A549 treated with dexamethasone at 1 μM for 4 hours (cell line): ENCODE data around the gene BCL6B. TPM values are rescaled to one million over a fixed set of nuclear protein-coding genes. Genes with fewer than 3 reads are reported as not detected.

Experiments used
- total RNA-seq: library from RNA; stranded (reverse); fragments of 200-300 nt; extraction: Qiagen RNA extraction; gene quantifications from 5 replicates; pipeline ENCODE4 v1.2.3, GENCODE V29; 2022

BCL6B gene, protein sequence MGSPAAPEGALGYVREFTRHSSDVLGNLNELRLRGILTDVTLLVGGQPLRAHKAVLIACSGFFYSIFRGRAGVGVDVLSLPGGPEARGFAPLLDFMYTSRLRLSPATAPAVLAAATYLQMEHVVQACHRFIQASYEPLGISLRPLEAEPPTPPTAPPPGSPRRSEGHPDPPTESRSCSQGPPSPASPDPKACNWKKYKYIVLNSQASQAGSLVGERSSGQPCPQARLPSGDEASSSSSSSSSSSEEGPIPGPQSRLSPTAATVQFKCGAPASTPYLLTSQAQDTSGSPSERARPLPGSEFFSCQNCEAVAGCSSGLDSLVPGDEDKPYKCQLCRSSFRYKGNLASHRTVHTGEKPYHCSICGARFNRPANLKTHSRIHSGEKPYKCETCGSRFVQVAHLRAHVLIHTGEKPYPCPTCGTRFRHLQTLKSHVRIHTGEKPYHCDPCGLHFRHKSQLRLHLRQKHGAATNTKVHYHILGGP
- total RNA-seq = not detected in 5 replicates

DNA sequence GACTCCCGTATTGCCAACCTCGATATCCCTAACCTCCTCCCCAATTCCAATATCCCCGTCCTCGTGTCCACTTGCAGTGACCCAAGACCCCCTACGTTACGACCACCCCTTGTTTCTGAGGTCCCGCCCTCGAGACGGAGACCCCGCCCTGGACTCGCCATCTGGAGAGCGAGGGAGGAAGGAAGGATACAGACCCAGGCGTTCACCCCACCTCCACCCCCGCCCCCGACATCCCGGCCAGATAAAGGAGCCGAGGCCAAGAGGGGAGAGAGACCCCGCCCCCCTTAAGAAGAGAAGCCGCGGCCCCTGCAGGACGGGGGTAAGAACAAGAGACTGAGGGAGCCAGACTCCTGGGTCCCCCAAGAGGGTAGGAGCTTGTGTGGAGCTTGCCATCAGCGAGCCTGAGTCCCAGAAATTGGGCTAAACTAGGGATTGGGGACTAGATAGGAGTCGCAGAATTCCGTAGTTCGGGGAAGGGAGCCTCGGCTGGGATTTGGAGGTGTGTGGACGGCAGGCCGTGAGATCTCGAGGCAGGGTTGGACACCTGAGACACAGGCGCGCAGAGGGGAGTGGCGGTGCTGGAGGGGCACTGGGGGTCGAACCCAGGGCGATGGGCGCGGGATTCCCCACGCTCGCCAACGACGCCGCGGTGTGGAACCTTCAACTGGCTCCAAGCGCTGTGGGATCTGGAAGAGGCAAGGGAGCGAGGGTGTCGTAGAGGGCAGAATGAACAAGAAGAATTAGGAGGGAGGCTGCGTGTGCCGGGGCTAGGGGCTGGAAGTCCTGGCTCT lies at the start of gene BCL6B:
TSS of gene BCL6B (plus strand) at position 270 of the 791 bp plus-strand sequence. CDS start 622 bp downstream, outside the sequence.

DNA sequence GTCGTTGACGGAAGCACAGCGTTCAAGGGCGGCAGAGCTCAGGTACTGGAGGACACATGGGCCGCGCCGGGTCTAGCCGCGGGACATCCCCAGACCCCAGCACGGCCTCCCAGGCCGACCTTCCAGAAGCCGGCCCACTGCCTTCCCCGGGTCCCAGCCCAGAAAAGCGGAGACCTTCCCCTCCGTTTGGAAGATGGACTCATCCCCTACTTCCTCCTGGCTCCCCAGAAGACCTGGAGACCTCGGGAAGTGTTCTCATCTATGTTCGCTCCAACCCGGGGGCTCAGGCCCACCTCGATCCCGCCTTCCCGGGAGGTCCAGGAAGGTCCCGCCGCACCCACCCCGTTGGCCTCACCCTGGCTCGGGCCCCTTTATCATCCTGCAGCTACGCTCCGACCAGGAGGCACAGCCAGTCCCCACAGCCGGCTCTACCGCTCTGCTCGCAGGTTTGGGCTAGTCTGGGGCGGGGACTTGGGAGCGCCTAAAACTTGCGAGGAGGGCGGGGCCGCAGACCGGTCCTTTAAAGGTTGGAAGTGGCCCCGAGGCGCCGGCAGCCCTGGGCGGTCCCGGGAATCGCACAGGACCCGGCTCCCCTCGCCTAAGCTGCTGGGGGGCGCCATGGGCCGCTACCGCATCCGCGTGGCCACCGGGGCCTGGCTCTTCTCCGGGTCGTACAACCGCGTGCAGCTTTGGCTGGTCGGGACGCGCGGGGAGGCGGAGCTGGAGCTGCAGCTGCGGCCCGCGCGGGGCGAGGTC lies 27.2 kb upstream of the BCL6B start, which contains the start of gene ALOX12:
TSS of gene ALOX12 (plus strand) at position 550 of the 756 bp plus-strand sequence. CDS start at position 619, 69 bp downstream.

DNA sequence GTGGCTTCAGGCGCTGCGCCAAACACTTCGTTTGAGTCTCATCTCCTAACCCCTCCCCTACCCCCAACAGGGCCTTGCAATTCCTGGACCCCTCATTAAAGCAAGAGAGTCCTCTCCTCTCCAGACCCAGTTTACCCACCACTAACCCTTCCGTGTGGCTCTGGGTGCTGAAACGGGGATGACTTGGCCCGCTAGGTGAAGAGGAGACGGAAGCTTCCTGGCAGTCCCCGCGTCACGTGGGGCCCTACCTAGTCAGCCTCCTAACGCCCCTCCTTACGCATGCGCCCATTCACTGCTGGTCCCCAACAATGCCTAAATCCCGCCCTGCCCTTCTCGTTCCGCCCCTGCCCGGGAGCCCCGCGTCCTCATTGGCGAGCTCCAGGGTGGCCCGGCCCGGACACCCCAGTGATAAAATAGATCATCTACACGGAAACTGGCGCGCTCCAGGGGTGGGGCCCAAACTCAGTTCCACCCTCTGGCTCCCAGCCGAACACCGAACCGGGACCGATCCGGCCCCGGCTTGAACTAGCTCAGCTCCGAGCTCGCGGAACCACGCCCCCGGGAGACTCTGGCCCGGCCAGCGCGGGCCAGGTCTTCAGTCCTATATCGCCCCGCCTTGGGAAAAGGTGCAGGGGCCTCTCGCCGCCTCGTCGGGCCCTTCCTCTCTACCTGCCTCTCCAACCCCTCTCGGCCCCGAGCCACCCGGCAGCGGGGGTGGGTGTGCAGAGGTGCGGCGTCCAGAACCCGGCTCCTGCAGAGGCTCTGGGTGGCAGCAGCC lies 12.9 kb downstream of the BCL6B start, which contains the start of gene SLC16A13:
TSS of gene SLC16A13 (plus strand) at position 425 of the 778 bp plus-strand sequence. CDS start 368 bp downstream, outside the sequence.

DNA sequence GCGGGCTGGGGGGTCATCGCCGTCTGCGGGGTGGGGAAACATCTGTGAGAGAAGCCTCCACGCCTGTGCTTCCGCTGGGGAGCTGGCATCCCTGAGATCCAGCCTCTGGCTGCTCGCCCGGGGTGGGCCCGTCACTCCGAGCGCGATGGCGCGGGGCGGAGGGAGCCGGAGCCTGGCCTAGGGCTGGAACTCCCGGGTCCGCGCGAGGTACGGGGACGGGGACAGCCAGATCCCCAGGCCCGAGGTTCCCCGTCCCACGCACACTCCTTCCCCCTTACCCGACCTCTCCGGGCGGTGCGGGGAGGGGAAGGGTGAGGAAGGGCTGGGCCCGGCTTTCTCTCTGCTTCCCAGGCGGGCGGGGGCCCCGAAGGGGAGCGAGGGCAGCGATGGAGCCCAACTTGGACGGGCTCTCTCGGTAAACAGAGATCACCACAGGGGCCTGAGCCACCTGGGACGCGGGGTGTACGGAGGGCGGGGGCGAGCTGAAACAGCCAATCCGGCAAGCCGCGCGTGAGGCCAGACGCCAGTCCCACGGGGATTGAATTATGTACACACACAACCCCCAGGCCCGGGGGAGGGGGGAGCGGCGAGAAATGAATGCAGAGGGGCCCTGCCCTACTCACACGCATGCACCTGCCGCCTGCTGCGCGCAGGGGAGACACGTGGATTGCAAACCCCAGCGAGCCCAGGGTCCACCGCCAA lies 20.8 kb downstream of the BCL6B start, which contains the start of gene SLC16A11:
TSS of gene SLC16A11 (minus strand) at position 596 of the 702 bp plus-strand sequence. CDS start at position 17, 579 bp downstream.

Other genes with a start within 250 kb of the BCL6B start
- 0.05 TPM in 1 of 5 replicates, not detected in the others for gene FBXO39, start 246.8 kb upstream of the BCL6B start, total RNA-seq
- 0.05 to 0.18 TPM (median 0.07 TPM) in 5 replicates for gene TEKT1, start 191.3 kb upstream of the BCL6B start, total RNA-seq
- not detected in 5 replicates for gene ALOX12, start 27.0 kb upstream of the BCL6B start, total RNA-seq
- 442 to 503 TPM (median 469 TPM) in 5 replicates for gene RNASEK, start 10.4 kb upstream of the BCL6B start, total RNA-seq
- 5.9 to 11.0 TPM (median 9.2 TPM) in 5 replicates for gene SLC16A13, start 13.0 kb downstream of the BCL6B start, total RNA-seq
- gene SLC16A11, start 21.0 kb downstream of the BCL6B start, total RNA-seq = 0.15 TPM in 1 of 5 replicates, not detected in the others
- gene CLEC10A, start 57.2 kb downstream of the BCL6B start, total RNA-seq = not detected in 5 replicates
- gene ASGR2, start 91.8 kb downstream of the BCL6B start, total RNA-seq = not detected in 5 replicates
- gene ASGR1, start 156.3 kb downstream of the BCL6B start, total RNA-seq = 0.42 to 0.98 TPM (median 0.77 TPM) in 5 replicates
- gene DLG4, start 196.8 kb downstream of the BCL6B start, total RNA-seq = 4.5 to 7.6 TPM (median 6.4 TPM) in 5 replicates
- gene ACADVL, start 196.9 kb downstream of the BCL6B start, total RNA-seq = 266 to 442 TPM (median 389 TPM) in 5 replicates
- 33.5 to 47.2 TPM (median 44.9 TPM) in 5 replicates for gene DVL2, start 211.5 kb downstream of the BCL6B start, total RNA-seq
- 93.9 to 117 TPM (median 104 TPM) in 5 replicates for gene PHF23, start 216.4 kb downstream of the BCL6B start, total RNA-seq
- 596 to 790 TPM (median 609 TPM) in 5 replicates for gene GABARAP, start 219.4 kb downstream of the BCL6B start, total RNA-seq
- 218 to 267 TPM (median 246 TPM) in 5 replicates for gene CTDNEP1, start 228.7 kb downstream of the BCL6B start, total RNA-seq
- gene ELP5, start 229.2 kb downstream of the BCL6B start, total RNA-seq = 140 to 161 TPM (median 146 TPM) in 5 replicates
- 1.9 to 3.2 TPM (median 2.6 TPM) in 5 replicates for gene CLDN7, start 239.4 kb downstream of the BCL6B start, total RNA-seq